BE2C (cell line): ENCODE data around the gene KRT71.

Experiments used
- DNase-seq: peaks from one replicate; pipeline ENCODE4 v3.0.0-alpha.2; 2020
- H3K27me3 ChIP-seq: fragments of 250-450 bp; sonication (Bioruptor Pico); 2 replicates; pipeline ENCODE4 v1.5.1; 2020; ENCODE audit warnings: mild to moderate bottlenecking
- H3K36me3 ChIP-seq: fragments of 250-450 bp; sonication (Bioruptor Pico); 2 replicates; pipeline ENCODE4 v1.5.1; 2020; ENCODE audit warnings: mild to moderate bottlenecking
- H3K4me1 ChIP-seq: fragments of 250-450 bp; sonication (Bioruptor Pico); 2 replicates; pipeline ENCODE4 v1.5.1; 2020
- H3K4me3 ChIP-seq: 2 replicates; pipeline ENCODE4 v1.5.1; 2011; ENCODE audit warnings: low read depth, low read length
- H3K9me3 ChIP-seq: fragments of 250-450 bp; sonication (Bioruptor Pico); 2 replicates; pipeline ENCODE4 v1.5.1; 2020
- CTCF ChIP-seq: IDR thresholded peaks from 2 replicates; pipeline ENCODE4 v1.5.1; 2012; ENCODE audit warnings: mild to moderate bottlenecking, low read depth, low read length

The KRT71 gene

DNA sequence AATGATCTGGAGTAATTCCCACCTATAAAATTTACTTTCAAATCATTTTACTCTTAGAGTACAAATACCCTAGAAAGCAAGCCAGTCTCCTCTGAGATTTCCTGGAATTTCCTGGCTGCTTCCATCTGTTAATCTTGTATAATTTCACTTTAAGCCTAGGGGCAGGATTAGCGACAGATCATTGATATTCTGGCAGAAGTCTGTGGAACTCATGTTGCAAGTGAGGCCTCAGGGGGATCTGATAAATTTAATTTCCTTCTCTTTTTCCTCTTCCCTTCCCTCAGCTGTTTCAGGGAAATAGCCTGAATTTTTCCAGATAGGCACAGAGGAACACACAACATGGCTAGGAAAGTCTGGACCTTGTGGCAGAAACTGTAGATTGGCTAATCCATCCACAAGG is 54.0 kb downstream of the KRT71 start:
- H3K9me3 ChIP-seq: no peaks in the 10 kb centered on the region
- peaks cover 38% of the 10 kb centered on the region for H3K27me3 ChIP-seq
- no peak for TF ChIP-seq CTCF
- H3K36me3 ChIP-seq: no peaks in the 10 kb centered on the region
- no peak overlapping the region for H3K4me3 ChIP-seq
- H3K4me1 ChIP-seq: no peaks in the 10 kb centered on the region
- DNase-seq: no peak

DNA sequence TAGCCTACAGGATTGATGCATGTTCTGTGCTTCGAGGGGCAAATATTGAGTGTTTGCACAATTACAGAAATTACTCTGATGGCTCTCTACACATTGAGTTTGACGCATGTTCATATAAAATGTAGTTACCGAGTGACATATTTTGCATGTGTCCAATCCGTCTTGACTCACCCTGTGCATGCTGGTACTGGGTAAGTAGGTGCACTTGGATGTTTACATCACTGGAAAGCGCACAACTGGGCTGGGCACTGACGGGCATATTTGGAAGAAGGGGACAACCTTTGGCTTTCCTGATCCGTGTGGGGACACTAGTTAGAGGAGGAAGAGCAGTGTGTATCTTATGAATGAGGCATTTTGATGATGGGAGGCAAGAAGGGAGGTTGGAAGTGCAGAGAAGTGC is 55.0 kb downstream of the KRT71 start:
- Histone ChIP-seq H3K4me3 (no peak overlapping the region), H3K36me3 (no peaks in the 10 kb centered on the region), H3K9me3 (no peaks in the 10 kb centered on the region), H3K27me3 (peaks cover 45% of the 10 kb centered on the region), H3K4me1 (no peaks in the 10 kb centered on the region)
- no peak for DNase-seq
- no peak for TF ChIP-seq CTCF

DNA sequence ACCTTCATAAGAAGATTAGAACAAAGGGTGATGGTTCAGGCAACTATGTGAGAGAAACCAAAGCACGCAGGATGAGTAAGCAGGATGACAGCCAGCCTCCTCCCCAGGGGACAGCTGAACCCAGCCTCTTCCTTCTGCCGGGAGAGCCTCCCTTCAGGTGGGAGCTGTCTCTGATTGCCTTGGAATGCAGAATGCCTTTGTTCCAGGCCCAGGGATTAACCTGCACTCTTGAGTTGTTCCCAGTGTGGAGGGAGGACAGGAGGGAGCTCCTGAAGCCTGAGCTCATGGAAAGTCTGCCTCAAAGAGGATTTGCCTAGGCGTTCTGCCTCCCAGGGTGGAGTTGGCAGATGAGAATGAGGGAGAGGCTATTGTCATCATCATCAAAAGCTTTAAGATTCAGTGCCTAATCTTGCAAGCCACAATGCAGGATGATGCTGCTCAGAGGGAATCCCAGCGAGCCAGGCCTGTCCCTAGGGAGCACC is 56.3 kb downstream of the KRT71 start:
- DNase-seq: no peak
- peaks cover 51% of the 10 kb centered on the region for H3K27me3 ChIP-seq
- no peaks in the 10 kb centered on the region for H3K4me1 ChIP-seq

DNA sequence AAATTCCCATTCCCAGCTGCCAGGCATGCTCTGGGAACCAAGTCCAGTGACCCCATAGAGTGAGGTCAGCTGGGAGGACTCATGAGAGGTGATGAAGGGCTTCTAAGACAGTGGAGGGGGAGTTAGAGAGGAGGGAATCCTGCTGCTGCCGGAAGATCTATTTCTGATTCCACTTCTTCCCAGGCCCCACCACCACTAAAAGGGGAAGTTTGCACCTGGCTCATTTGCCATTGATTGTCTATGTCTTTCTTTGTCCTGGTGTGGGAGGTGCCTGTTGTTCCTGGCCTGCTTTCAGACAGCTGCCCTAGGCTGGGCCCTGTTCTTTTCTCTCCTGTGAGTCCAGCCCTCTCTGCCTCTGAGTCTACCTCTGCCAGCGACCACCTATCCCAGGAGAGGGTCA is 56.9 kb downstream of the KRT71 start:
- DNase-seq: no peak
- Histone ChIP-seq H3K4me3 (no peak overlapping the region), H3K36me3 (no peaks in the 10 kb centered on the region), H3K9me3 (no peaks in the 10 kb centered on the region), H3K27me3 (peaks cover 57% of the 10 kb centered on the region), H3K4me1 (no peaks in the 10 kb centered on the region)
- TF ChIP-seq CTCF: no peak

More for the DNA sequence above, 56.3 kb downstream of the KRT71 start:
- Histone ChIP-seq H3K36me3 (no peaks in the 10 kb centered on the region), H3K4me3 (no peak overlapping the region), H3K9me3 (no peaks in the 10 kb centered on the region)
- no peak for TF ChIP-seq CTCF

- no peak for TF ChIP-seq CTCF
- Histone ChIP-seq H3K4me1 (no peaks in the 10 kb centered on the region), H3K36me3 (no peaks in the 10 kb centered on the region), H3K9me3 (no peaks in the 10 kb centered on the region), H3K4me3 (no peak overlapping the region), H3K27me3 (peaks cover 59% of the 10 kb centered on the region)
- no peak for DNase-seq
Measured at GRCh38 chr12:52495389-52495788, 57.6 kb downstream of the KRT71 start.

GRCh38 chr12:52494518-52494917 is 58.4 kb downstream of the KRT71 start:
- DNase-seq: no peak
- no peak for TF ChIP-seq CTCF
- no peaks in the 10 kb centered on the region for H3K36me3 ChIP-seq
- H3K4me3 ChIP-seq: no peak overlapping the region
- no peaks in the 10 kb centered on the region for H3K9me3 ChIP-seq
- peaks cover 67% of the 10 kb centered on the region for H3K27me3 ChIP-seq
- no peaks in the 10 kb centered on the region for H3K4me1 ChIP-seq
